Measurements from ENCODE around the gene LRCH4. TPM values are rescaled to one million over a fixed set of nuclear protein-coding genes. Genes with fewer than 3 reads are reported as not detected.

The LRCH4 gene
- total and polyA plus RNA-seq, 2 of the 13 experiments (the other 11 are each of a cell fraction or from before 2014, with no cell fraction given), result 7.0 to 9.3 TPM

GRCh38 chr7:100568896-100569844 lies 16.8 kb downstream of the LRCH4 start (continued):
- TF ChIP-seq AHDC1 (CRISPR knock-in tag; IDR thresholded peaks at IDR 0.05; ENCODE audit: borderline replicate concordance) (no peak), LRRFIP1 (CRISPR knock-in tag; conservative IDR thresholded peaks at IDR 0.05) (no peak), ZNF501 (CRISPR knock-in tag; IDR thresholded peaks at IDR 0.05) (peak; percentile 12), THAP9 (CRISPR knock-in tag; IDR thresholded peaks at IDR 0.05; ENCODE audit: borderline replicate concordance) (peak; percentile 43; the same call in 1 of the 2 replicates), PRDM4 (CRISPR knock-in tag; IDR thresholded peaks at IDR 0.05; ENCODE audit: borderline replicate concordance) (no peak), ZNF232 (CRISPR knock-in tag; IDR thresholded peaks at IDR 0.05; ENCODE audit: borderline replicate concordance) (0 out of 2 replicates have a peak, but pooled peaks have one; percentile 18), NFE2L1 (CRISPR knock-in tag; IDR thresholded peaks at IDR 0.05; ENCODE audit: borderline replicate concordance) (no peak), TAF15 (IDR thresholded peaks at IDR 0.05; ENCODE audit: low read depth, low read length, poor library complexity, severe bottlenecking) (peak; percentile 91), DR1 (CRISPR knock-in tag; IDR thresholded peaks at IDR 0.05) (peak; percentile 63; the same call in 1 of the 2 replicates), ZNF652 (CRISPR knock-in tag; IDR thresholded peaks at IDR 0.05; ENCODE audit: borderline replicate concordance, low read depth) (0 out of 2 replicates have a peak, but pooled peaks have one; percentile 19), AHR (CRISPR knock-in tag; IDR thresholded peaks at IDR 0.05) (peak; percentile 63), TSC22D2 (CRISPR knock-in tag; IDR thresholded peaks at IDR 0.05; ENCODE audit: borderline replicate concordance) (peak; percentile 23; the same call in 1 of the 2 replicates), KDM5B (CRISPR knock-in tag; IDR thresholded peaks at IDR 0.05; ENCODE audit: borderline replicate concordance) (no peak; the same call in 1 of the 2 replicates)

All from HepG2 (cell line).